CD4-positive, alpha-beta T cell treated with Interleukin-6 for 4 hours (primary cell): ENCODE measurements around the gene ANKMY1.

ENCODE experiments used
- DNase-seq: peaks from one replicate; pipeline ENCODE4 v3.0.0-alpha.2; 2020; ENCODE audit warnings: mixed read lengths

The ANKMY1 gene

DNA sequence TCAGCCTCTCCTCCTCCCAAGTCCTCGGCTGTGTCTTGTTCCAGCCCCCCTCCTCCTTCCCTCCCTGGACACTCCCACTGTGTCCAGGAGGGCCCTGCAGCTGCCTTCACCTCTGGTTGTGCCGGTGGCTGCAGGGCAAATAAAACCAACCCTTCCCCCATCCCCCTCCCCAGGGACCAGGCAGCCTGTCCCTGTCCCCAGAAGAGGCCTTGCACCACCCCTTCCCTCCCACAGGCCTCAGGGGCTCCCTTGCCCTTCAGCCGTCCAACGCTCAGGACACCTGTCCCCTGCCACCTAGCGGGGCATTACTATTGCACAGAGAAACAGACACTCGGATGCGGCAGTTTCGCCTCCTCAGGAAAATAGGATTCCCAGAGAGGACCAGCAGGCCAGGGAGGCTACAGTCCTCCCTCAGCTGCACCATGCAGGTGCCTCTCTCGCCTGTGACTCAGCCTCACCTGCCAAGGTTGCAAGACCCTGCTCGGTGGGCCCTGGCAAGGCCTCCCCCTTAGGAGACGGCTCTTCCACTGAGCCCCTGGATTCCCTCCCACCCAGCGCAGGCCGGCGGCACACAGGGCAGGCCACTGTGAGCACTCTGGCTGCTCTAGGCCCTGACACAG, 127.8 kb downstream of the ANKMY1 start:
- no peak for DNase-seq
